ENCODE data around the gene ANKRD49. TPM values are rescaled to one million over a fixed set of nuclear protein-coding genes. Genes with fewer than 3 reads are reported as not detected.

The ANKRD49 gene
- total and polyA plus RNA-seq, 10 of the 15 experiments (the other 5 are each of a cell fraction or from before 2014, with no cell fraction given): 19.2 to 46.6 (median 33.6) TPM

- Histone ChIP-seq H3K27ac (ENCODE audit: control insufficient read depth, insufficient read depth) (no peak overlapping the region), H3K79me2 (ENCODE audit: control insufficient read depth, insufficient read depth, low read length) (no peaks in the 10 kb centered on the region), H3K9ac (ENCODE audit: control insufficient read depth, insufficient read depth, low read length) (no peak overlapping the region), H3K36me3 (ENCODE audit: control insufficient read depth in 2 of 2, insufficient read depth in 2 of 2, low read length in 1 of 2) (no peaks in the 10 kb centered on the region), H3K4me1 (ENCODE audit: control insufficient read depth, insufficient read depth, low read length) (no peaks in the 10 kb centered on the region), H3K9me3 (replicated peaks; ENCODE audit: control insufficient read depth, insufficient read depth, low read length) (no peaks in the 10 kb centered on the region), H3K4me2 (ENCODE audit: control insufficient read depth, insufficient read depth) (no peak overlapping the region), H2AFZ (ENCODE audit: control insufficient read depth, low read depth, low read length) (no peak overlapping the region), H3K4me3 (no peak overlapping the region), H4K20me1 (ENCODE audit: control insufficient read depth, insufficient read depth) (no peaks in the 10 kb centered on the region), H3K27me3 (replicated peaks in 1 of 2; ENCODE audit: control insufficient read depth in 2 of 2, insufficient read depth in 2 of 2, low read length in 1 of 2) (no peaks in the 10 kb centered on the region)
- RAD21 ChIA-PET (ENCODE audit: unreplicated experiment): interaction anchor here (0.9 to 1.0 kb wide), 3 partner anchors 13 to 70 kb away, joined by 3 to 4 read pairs (median 3); no protein-coding TSS in a partner anchor
- in situ Hi-C loops (cut with MboI): no loop called here
- FAIRE-seq (no peak), DNase-seq (ENCODE audit: low read depth, low spot score) (no peak), ATAC-seq (no peak)
- SMC1A ChIA-PET (ENCODE audit: uncharacterized antibody, unreplicated experiment): interaction anchor here (0.7 to 3.1 kb wide), 11 partner anchors 10 to 70 kb away, joined by 3 to 21 read pairs (median 4); partner anchors contain the start of gene C11orf97
- POLR2A ChIA-PET: interaction anchor here (1.2 to 1.5 kb wide), 3 partner anchors 11 to 63 kb away, joined by 3 to 5 read pairs (median 4); partner anchors contain the start of gene FUT4
- no peak for TF ChIP-seq BHLHE40 (IDR thresholded peaks at IDR 0.05; ENCODE audit: borderline replicate concordance in 1 of 2, low read depth in 2 of 2, low read length in 1 of 2)
- no peak for TF ChIP-seq NR2C1 (IDR thresholded peaks at IDR 0.05)
- no peak for TF ChIP-seq ZNF24 (IDR thresholded peaks at IDR 0.05)
- no peak for TF ChIP-seq BCL11A (IDR thresholded peaks at IDR 0.05; ENCODE audit: low read depth, low read length)
- intact Hi-C loops (cut with micrococcal nuclease; ENCODE audit: unreplicated experiment): no loop called here
- BruUV-seq (replicated peaks): no TSS peak
- 100% methylated on average over 1 of the region's 1 CpG for WGBS (ENCODE audit: insufficient coverage, insufficient replicate concordance, low lambda C conversion rate, missing lambda C conversion rate)
- CTCF ChIA-PET: interaction anchor here (0.8 to 3.0 kb wide), 9 partner anchors 11 to 69 kb away, joined by 3 to 13 read pairs (median 4); no protein-coding TSS in a partner anchor
Measured at GRCh38 chr11:94533206-94533605, 39.4 kb downstream of the ANKRD49 start.

- Histone ChIP-seq H3K4me1 (ENCODE audit: control insufficient read depth, insufficient read depth, low read length) (no peaks in the 10 kb centered on the region), H3K79me2 (ENCODE audit: control insufficient read depth, insufficient read depth, low read length) (no peaks in the 10 kb centered on the region), H4K20me1 (ENCODE audit: control insufficient read depth, insufficient read depth) (no peaks in the 10 kb centered on the region), H3K9me3 (replicated peaks; ENCODE audit: control insufficient read depth, insufficient read depth, low read length) (no peaks in the 10 kb centered on the region), H3K27me3 (replicated peaks in 1 of 2; ENCODE audit: control insufficient read depth in 2 of 2, insufficient read depth in 2 of 2, low read length in 1 of 2) (no peaks in the 10 kb centered on the region), H2AFZ (ENCODE audit: control insufficient read depth, low read depth, low read length) (no peak overlapping the region), H3K27ac (ENCODE audit: control insufficient read depth, insufficient read depth) (no peak overlapping the region), H3K9ac (ENCODE audit: control insufficient read depth, insufficient read depth, low read length) (no peak overlapping the region), H3K36me3 (ENCODE audit: control insufficient read depth in 2 of 2, insufficient read depth in 2 of 2, low read length in 1 of 2) (no peaks in the 10 kb centered on the region), H3K4me2 (ENCODE audit: control insufficient read depth, insufficient read depth) (no peak overlapping the region), H3K4me3 (no peak overlapping the region)
- POLR2A ChIA-PET: interaction anchor here (1.2 to 1.5 kb wide), 4 partner anchors 10 to 69 kb away, joined by 3 to 5 read pairs (median 4); partner anchors contain the start of gene FUT4
- TF ChIP-seq JUNB (IDR thresholded peaks at IDR 0.05): no peak
- no peak for TF ChIP-seq EGR1 (IDR thresholded peaks at IDR 0.05; ENCODE audit: borderline replicate concordance in 1 of 2, low read depth in 2 of 2, low read length in 2 of 2)
- TF ChIP-seq CREB1 (IDR thresholded peaks at IDR 0.05; ENCODE audit: low read depth): no peak
- TF ChIP-seq TCF12 (IDR thresholded peaks at IDR 0.05; ENCODE audit: low read depth, low read length): no peak
- TF ChIP-seq HDAC2 (IDR thresholded peaks at IDR 0.05): no peak
- TF ChIP-seq E2F4 (IDR thresholded peaks at IDR 0.05; ENCODE audit: low read depth, low read length): no peak
- TF ChIP-seq NBN (IDR thresholded peaks at IDR 0.05): no peak
- no peak for TF ChIP-seq MTA3 (IDR thresholded peaks at IDR 0.05; ENCODE audit: borderline replicate concordance, low read length)
- no peak for TF ChIP-seq MYB (IDR thresholded peaks at IDR 0.05; ENCODE audit: borderline replicate concordance, low read depth, low read length)
- TF ChIP-seq TCF3 (IDR thresholded peaks at IDR 0.05; ENCODE audit: borderline replicate concordance, insufficient read depth, low read depth, low read length): no peak
- TF ChIP-seq SIN3A (IDR thresholded peaks at IDR 0.05; ENCODE audit: low read depth, low read length): no peak
- intact Hi-C loops (cut with micrococcal nuclease; ENCODE audit: unreplicated experiment) (no loop called here), in situ Hi-C loops (cut with MboI) (no loop called here)
- FAIRE-seq (no peak), DNase-seq (ENCODE audit: low read depth, low spot score) (no peak), ATAC-seq (peak; percentile 71)
- BruUV-seq (replicated peaks): no TSS peak
- CTCF ChIA-PET: interaction anchor here (1.3 to 3.0 kb wide), 8 partner anchors 12 to 69 kb away, joined by 3 to 17 read pairs (median 6); no protein-coding TSS in a partner anchor
- RAD21 ChIA-PET (ENCODE audit: unreplicated experiment): interaction anchor here (0.9 to 1.0 kb wide), 3 partner anchors 14 to 69 kb away, joined by 3 to 4 read pairs (median 3); no protein-coding TSS in a partner anchor
- SMC1A ChIA-PET (ENCODE audit: uncharacterized antibody, unreplicated experiment): interaction anchor here (0.6 to 3.1 kb wide), 11 partner anchors 9 to 69 kb away, joined by 3 to 21 read pairs (median 4); partner anchors contain the start of gene C11orf97
- 43% methylated on average over 6 of the region's 6 CpGs for WGBS (ENCODE audit: insufficient coverage, insufficient replicate concordance, low lambda C conversion rate, missing lambda C conversion rate)
Measured at GRCh38 chr11:94533696-94534630, 40.2 kb downstream of the ANKRD49 start.

Data from GM12878 (cell line).